Breast epithelium (tissue), 4 donors: Measurements from ENCODE around the gene HTR7. TPM values are rescaled to one million over a fixed set of nuclear protein-coding genes. Genes with fewer than 3 reads are reported as not detected.

ENCODE experiments used
- DNase-seq, 2 donors: peaks; one replicate each; pipeline ENCODE4 v3.0.0-alpha.2; 2019; ENCODE audit warnings: low spot score in 2 of 2
- H3K27ac ChIP-seq, 2 donors: fragments of 200-600 bp; sonication (generic) in 1 of 2; one replicate each; pipeline ENCODE4 v1.5.1; 2016 to 2019; ENCODE audit warnings: mild to moderate bottlenecking in 1 of 2
- H3K27me3 ChIP-seq, 2 donors: fragments of 200-600 bp; sonication (generic) in 1 of 2; one replicate each; pipeline versions ENCODE4 v1.5.1 to v1.6.0; 2017 to 2019; ENCODE audit warnings: control low read depth in 1 of 2, mild to moderate bottlenecking in 1 of 2
- H3K36me3 ChIP-seq: fragments of 200-600 bp; one replicate; pipeline ENCODE4 v1.5.1; 2019
- H3K4me1 ChIP-seq, 2 donors: fragments of 200-600 bp; sonication (generic); one replicate each; pipeline ENCODE4 v1.5.1; 2016 to 2019; ENCODE audit warnings: control low read depth in 1 of 2
- H3K4me3 ChIP-seq, 3 donors: fragments of 200-600 bp; sonication (generic); 1 replicate in 2 of 3; 2 replicates in 1 of 3; pipeline ENCODE4 v1.5.1; 2016 to 2019; ENCODE audit warnings: mild to moderate bottlenecking in 3 of 3, moderate library complexity in 2 of 3
- H3K9me3 ChIP-seq, 2 donors: fragments of 200-600 bp; sonication (generic) in 1 of 2; one replicate each; pipeline ENCODE4 v1.5.1; 2016 to 2019; ENCODE audit warnings: control low read depth in 1 of 2
- CTCF ChIP-seq, 3 donors: fragments of 450-650 bp; IDR thresholded peaks; one replicate each; pipeline ENCODE4 v1.5.1; 2016 to 2017; ENCODE audit warnings: antibody characterized with exemption in 3 of 3, mild to moderate bottlenecking in 3 of 3, moderate library complexity in 3 of 3
- POLR2A ChIP-seq: fragments of 450-650 bp; IDR thresholded peaks from one replicate; pipeline ENCODE4 v1.6.1; 2016; ENCODE audit warnings: antibody characterized with exemption, mild to moderate bottlenecking, moderate library complexity
- POLR2AphosphoS5 ChIP-seq, 3 donors: sonication (generic); formaldehyde crosslinking; IDR thresholded peaks; one replicate each; pipeline ENCODE4 v1.6.1; 2017; ENCODE audit warnings: antibody characterized with exemption in 3 of 3
- intact Hi-C: fragments of 100-400 bp; cut with DNase I; formaldehyde crosslinking; loops from one replicate; pipeline ENCODE4 v1.15.1; 2023; ENCODE audit warnings: low total_unique reads
- total RNA-seq, 3 donors: library from RNA; depleted of rRNA; stranded (reverse); fragments of >200 nt; gene quantifications; one replicate each; pipeline ENCODE4 v1.1.0, GENCODE V29; 2016

Gene HTR7
- total RNA-seq, 3 donors from 2014 or later, result 0.66 to 1.8 (median 1.8) TPM

- no peak for DNase-seq
- H3K4me3 ChIP-seq, result no peak overlapping the region
- H3K9me3 ChIP-seq, result peaks cover 0 to 4% of the 10 kb centered on the region in 2 donors
- H3K27me3 ChIP-seq, result no peaks in the 10 kb centered on the region
- no peak overlapping the region for H3K27ac ChIP-seq
- intact Hi-C loops, result no loop called here
- TF ChIP-seq CTCF (IDR thresholded peaks at IDR 0.05) (no peak), POLR2A (no peak), POLR2AphosphoS5 (IDR thresholded peaks at IDR 0.05) (no peak)
- no peaks in the 10 kb centered on the region for H3K36me3 ChIP-seq
- H3K4me1 ChIP-seq, result no peaks in the 10 kb centered on the region
Measured at GRCh38 chr10:90775351-90776028, 82.3 kb downstream of the HTR7 start.

GRCh38 chr10:90769946-90770841 lies 87.6 kb downstream of the HTR7 start:
- no peak for DNase-seq
- Histone ChIP-seq H3K27ac (no peak overlapping the region), H3K9me3 (peaks cover 0 to 4% of the 10 kb centered on the region in 2 donors), H3K36me3 (no peaks in the 10 kb centered on the region), H3K4me1 (no peaks in the 10 kb centered on the region), H3K4me3 (no peak overlapping the region), H3K27me3 (no peaks in the 10 kb centered on the region)
- intact Hi-C loops, result no loop called here
- TF ChIP-seq POLR2A (no peak), POLR2AphosphoS5 (IDR thresholded peaks at IDR 0.05) (no peak), CTCF (IDR thresholded peaks at IDR 0.05) (no peak)

GRCh38 chr10:90751107-90751997 lies 106.5 kb downstream of the HTR7 start:
- Histone ChIP-seq H3K9me3 (no peaks in the 10 kb centered on the region), H3K27me3 (no peaks in the 10 kb centered on the region), H3K27ac (no peak overlapping the region), H3K4me1 (no peaks in the 10 kb centered on the region), H3K4me3 (no peak overlapping the region), H3K36me3 (no peaks in the 10 kb centered on the region)
- DNase-seq, result peak in 1 of 2 donors; percentile 39
- intact Hi-C loops, result no loop called here
- no peak for TF ChIP-seq POLR2A
- TF ChIP-seq CTCF (IDR thresholded peaks at IDR 0.05), result peak in 2 of 3 donors; percentile 73 to 78

- Histone ChIP-seq H3K27me3 (no peaks in the 10 kb centered on the region), H3K36me3 (no peaks in the 10 kb centered on the region), H3K4me3 (no peak overlapping the region), H3K27ac (no peak overlapping the region), H3K9me3 (no peaks in the 10 kb centered on the region), H3K4me1 (no peaks in the 10 kb centered on the region)
- TF ChIP-seq POLR2AphosphoS5 (IDR thresholded peaks at IDR 0.05), result no peak
- no peak for TF ChIP-seq CTCF (IDR thresholded peaks at IDR 0.05)
- no peak for TF ChIP-seq POLR2A
- intact Hi-C loops, result no loop called here
- no peak for DNase-seq
Measured at GRCh38 chr10:90746829-90747228, 111.0 kb downstream of the HTR7 start.
